OCI-M2 (cell line): ENCODE measurements around the gene IRAG1.

Experiments used
- DNase-seq: peaks from one replicate; lab custom pipeline; 2025; ENCODE audit not compliant: unreplicated experiment; lab: John Stamatoyannopoulos, UW

The IRAG1 gene

DNA sequence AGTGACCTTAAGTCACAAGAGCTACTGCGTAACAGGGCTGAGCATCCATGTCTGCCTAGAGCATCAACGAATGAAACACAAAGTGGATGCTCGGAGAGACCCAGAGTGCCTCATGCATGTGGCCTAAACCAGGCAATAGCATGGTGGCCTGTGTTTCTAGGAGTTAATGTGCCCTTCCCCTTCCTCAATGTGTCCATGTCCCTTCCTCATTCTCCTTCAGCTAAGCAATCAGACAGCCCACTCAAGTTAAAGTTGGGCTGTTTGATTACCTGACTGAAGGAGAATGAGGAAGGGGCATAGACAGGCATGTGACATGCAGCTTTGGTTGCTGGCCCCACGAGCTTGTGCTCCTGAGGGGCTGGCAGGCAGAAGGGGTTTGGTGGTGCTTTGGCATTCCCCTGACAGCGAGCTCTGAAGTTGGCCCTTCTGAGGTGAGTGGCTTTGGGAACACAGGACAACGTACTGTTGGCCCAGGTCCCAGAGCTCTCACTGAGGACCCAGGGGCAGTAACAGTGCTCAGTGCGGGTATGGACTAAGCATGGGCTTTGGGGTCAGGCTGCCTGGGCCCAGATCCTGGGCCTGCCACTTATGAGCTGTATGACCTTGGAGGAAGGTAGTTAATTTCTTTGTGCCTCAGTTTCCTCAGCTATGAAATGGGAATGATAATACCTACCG lies 46.7 kb downstream of the IRAG1 start:
- DNase-seq: no peak

DNA sequence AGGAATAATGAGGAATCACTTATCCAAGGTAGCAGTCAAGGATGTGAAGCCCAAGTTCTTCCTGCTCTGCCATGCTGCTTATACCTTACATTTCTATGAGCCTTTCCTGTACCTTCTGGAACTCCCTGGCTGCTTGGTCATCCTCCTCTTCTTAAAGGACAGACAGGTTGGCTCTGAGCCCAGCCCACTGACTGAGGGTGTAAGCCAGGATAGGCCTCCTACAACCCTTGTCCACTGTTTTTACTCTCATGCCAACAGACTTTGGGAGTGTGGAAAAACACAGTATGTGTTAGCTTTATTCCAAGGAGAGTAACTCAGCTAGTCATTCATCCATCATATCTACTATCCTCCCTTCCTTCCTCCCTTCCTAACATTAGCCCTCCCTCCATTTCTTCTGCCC lies 47.5 kb downstream of the IRAG1 start:
- no peak for DNase-seq

DNA sequence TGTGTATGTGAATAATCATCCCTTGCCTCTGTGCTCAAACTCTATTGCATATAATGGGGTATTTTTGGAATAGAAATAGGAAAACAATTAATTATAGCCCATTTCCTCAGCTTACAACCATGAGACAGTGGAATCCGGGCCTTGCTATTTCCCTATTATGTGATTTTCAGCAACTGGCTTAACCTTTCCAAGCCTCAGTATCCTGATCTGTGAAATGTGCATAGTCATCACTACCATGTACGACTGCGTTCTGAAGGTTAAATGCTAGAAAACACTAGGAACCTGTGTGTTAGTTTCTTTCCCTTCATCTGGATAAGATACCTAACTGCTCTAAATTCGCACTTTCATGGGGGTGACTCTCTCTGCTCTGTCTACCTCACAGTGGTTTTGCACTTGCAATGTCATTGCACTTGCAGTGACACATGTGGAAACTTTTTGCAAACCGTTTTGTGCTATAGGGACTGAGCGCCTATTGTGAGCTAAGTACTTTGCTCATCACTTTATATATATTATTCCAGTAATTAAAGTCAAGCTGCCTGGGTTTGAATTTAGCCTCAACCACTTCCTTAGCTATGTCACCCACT lies 48.3 kb downstream of the IRAG1 start:
- DNase-seq: no peak
